Glutamatergic neuron (in vitro differentiated cells): Measurements from ENCODE around the gene ATP6V1G3. TPM values are rescaled to one million over a fixed set of nuclear protein-coding genes. Genes with fewer than 3 reads are reported as not detected.

Source experiments
- DNase-seq: peaks from one replicate; pipeline ENCODE4 v3.0.0; 2022
- H3K27ac Mint-ChIP-seq: one replicate; pipeline ENCODE4 v1.8.0; 2020; ENCODE audit warnings: mild to moderate bottlenecking, mixed read lengths, inconsistent platforms; ENCODE audit not compliant: unreplicated experiment
- H3K27me3 Mint-ChIP-seq: one replicate; pipeline ENCODE4 v1.8.0; 2020; ENCODE audit warnings: mild to moderate bottlenecking, moderate library complexity, mixed read lengths, inconsistent platforms; ENCODE audit not compliant: unreplicated experiment
- H3K36me3 Mint-ChIP-seq: one replicate; pipeline ENCODE4 v1.8.0; 2020; ENCODE audit warnings: mild to moderate bottlenecking, mixed read lengths, inconsistent platforms; ENCODE audit not compliant: unreplicated experiment
- H3K4me1 Mint-ChIP-seq: one replicate; pipeline ENCODE4 v1.8.0; 2020; ENCODE audit warnings: mild to moderate bottlenecking, low read depth, mixed read lengths, inconsistent platforms; ENCODE audit not compliant: unreplicated experiment
- H3K4me3 Mint-ChIP-seq: one replicate; pipeline ENCODE4 v1.8.0; 2020; ENCODE audit warnings: mild to moderate bottlenecking, mixed read lengths, inconsistent platforms; ENCODE audit not compliant: unreplicated experiment
- H3K9me3 Mint-ChIP-seq: one replicate; pipeline ENCODE4 v1.8.0; 2020; ENCODE audit warnings: mild to moderate bottlenecking, moderate library complexity, mixed read lengths, inconsistent platforms; ENCODE audit not compliant: unreplicated experiment
- CTCF ChIP-seq: fragments of 200-600 bp; sonication (generic); IDR thresholded peaks from one replicate; pipeline ENCODE4 v1.5.0; 2021; ENCODE audit not compliant: partially characterized antibody, unreplicated experiment
- total RNA-seq: library from RNA; stranded (reverse); fragmentation: NEBNext Ultra II Directional; extraction: Animal tissue kit (Norgen Biotek cat#: 25700); gene quantifications from one replicate; pipeline ENCODE4 v1.2.1, GENCODE V29; 2021; ENCODE audit not compliant: unreplicated experiment

Gene ATP6V1G3
- total RNA-seq, 1 donor from 2014 or later, result not detected

DNA sequence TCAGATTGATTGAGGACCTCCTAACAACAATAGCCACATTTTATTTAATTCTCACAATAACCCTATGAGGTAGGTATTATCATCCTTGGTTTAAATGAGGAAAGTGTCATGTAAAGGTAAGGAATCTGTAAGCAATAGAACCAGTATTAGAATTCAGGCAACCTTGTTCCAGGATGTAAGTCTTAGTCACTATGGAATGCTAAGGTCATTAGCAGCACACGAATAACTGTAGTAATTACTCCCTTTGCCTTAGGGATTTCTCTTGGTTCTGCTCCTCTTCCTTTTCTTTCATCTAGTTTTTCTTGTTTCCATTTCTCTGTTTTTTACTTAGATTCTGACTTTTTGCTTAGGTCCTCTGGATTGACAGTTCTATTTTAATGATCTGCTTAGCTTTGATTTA lies 23.1 kb upstream of the ATP6V1G3 start:
- H3K27ac Mint-ChIP-seq, result no peak overlapping the region
- no peak for TF ChIP-seq CTCF
- H3K4me3 Mint-ChIP-seq, result no peak overlapping the region
- no peaks in the 10 kb centered on the region for H3K9me3 Mint-ChIP-seq
- H3K36me3 Mint-ChIP-seq, result no peaks in the 10 kb centered on the region
- DNase-seq, result no peak
- no peaks in the 10 kb centered on the region for H3K4me1 Mint-ChIP-seq
- no peaks in the 10 kb centered on the region for H3K27me3 Mint-ChIP-seq

- Mint-ChIP-seq H3K4me3 (no peak overlapping the region), H3K36me3 (no peaks in the 10 kb centered on the region), H3K4me1 (no peaks in the 10 kb centered on the region), H3K27ac (no peak overlapping the region), H3K27me3 (peaks cover 2% of the 10 kb centered on the region), H3K9me3 (no peaks in the 10 kb centered on the region)
- DNase-seq, result no peak
- no peak for TF ChIP-seq CTCF
Observed at GRCh38 chr1:198560161-198560560, 19.7 kb upstream of the ATP6V1G3 start.

- TF ChIP-seq CTCF, result no peak
- H3K9me3 Mint-ChIP-seq, result no peaks in the 10 kb centered on the region
- no peaks in the 10 kb centered on the region for H3K4me1 Mint-ChIP-seq
- H3K4me3 Mint-ChIP-seq, result no peak overlapping the region
- no peaks in the 10 kb centered on the region for H3K36me3 Mint-ChIP-seq
- H3K27ac Mint-ChIP-seq, result no peak overlapping the region
- peaks cover 2% of the 10 kb centered on the region for H3K27me3 Mint-ChIP-seq
- DNase-seq, result no peak
Observed at GRCh38 chr1:198559362-198559761, 18.9 kb upstream of the ATP6V1G3 start.

- H3K27ac Mint-ChIP-seq, result no peak overlapping the region
- no peaks in the 10 kb centered on the region for H3K4me1 Mint-ChIP-seq
- no peak for DNase-seq
- no peak for TF ChIP-seq CTCF
- no peak overlapping the region for H3K4me3 Mint-ChIP-seq
- H3K27me3 Mint-ChIP-seq, result peaks cover 2% of the 10 kb centered on the region
- H3K36me3 Mint-ChIP-seq, result no peaks in the 10 kb centered on the region
- H3K9me3 Mint-ChIP-seq, result no peaks in the 10 kb centered on the region
Observed at GRCh38 chr1:198558402-198558801, 17.9 kb upstream of the ATP6V1G3 start.

- no peak for DNase-seq
- H3K4me3 Mint-ChIP-seq, result no peak overlapping the region
- no peaks in the 10 kb centered on the region for H3K4me1 Mint-ChIP-seq
- H3K27ac Mint-ChIP-seq, result no peak overlapping the region
- peaks cover 2% of the 10 kb centered on the region for H3K27me3 Mint-ChIP-seq
- H3K9me3 Mint-ChIP-seq, result no peaks in the 10 kb centered on the region
- no peak for TF ChIP-seq CTCF
- H3K36me3 Mint-ChIP-seq, result no peaks in the 10 kb centered on the region
Observed at GRCh38 chr1:198556971-198557370, 16.5 kb upstream of the ATP6V1G3 start.
